Stimulated activated CD4-positive, alpha-beta T cell treated with anti-CD3 and anti-CD28 coated beads, Interleukin-15, amount 100 ng/mL, for 24 hours (primary cell): ENCODE measurements around the gene ZHX3.

Source experiments
- DNase-seq: peaks from one replicate; pipeline ENCODE4 v3.0.0-alpha.2; 2020

Gene ZHX3

DNA sequence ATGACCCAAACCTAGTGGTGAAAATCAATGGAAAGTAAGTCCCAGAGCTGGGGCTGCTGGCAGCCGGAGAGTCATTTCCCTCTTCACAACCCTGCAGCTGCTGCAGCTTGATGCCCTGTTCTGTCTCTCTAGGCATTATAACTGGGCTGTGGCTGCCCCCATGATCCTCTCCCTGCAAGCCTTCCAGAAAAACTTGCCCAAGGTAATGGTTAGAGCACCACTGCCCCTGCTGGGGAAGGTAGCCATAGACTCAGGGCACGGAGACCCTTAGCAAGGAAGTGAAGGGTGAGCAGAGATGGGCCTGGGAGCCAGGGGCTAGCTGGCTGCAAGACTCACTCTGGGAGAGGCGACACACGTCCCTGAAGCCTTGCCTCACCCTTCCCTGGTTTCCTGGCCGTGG is 35.1 kb upstream of the ZHX3 start:
- no peak for DNase-seq

DNA sequence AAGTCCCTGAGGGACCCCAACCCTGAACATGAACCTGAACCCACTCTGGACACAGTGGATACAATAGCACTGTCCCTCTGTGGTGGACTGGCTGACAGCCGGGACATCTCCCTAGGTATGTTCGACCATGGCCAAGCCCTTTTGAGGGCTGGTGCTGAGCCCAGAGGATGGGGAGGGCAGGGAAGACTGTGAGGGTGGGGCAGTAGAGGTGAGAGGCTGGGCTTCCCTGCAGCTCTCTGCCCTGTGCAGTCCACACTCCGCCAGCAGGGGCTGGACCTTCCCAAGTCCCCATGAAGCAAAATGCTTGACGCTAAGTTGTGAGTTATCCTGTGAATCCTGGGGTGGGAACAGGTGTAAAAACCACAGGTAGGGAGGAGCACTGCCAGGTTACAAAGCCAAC is 34.6 kb upstream of the ZHX3 start:
- no peak for DNase-seq

DNA sequence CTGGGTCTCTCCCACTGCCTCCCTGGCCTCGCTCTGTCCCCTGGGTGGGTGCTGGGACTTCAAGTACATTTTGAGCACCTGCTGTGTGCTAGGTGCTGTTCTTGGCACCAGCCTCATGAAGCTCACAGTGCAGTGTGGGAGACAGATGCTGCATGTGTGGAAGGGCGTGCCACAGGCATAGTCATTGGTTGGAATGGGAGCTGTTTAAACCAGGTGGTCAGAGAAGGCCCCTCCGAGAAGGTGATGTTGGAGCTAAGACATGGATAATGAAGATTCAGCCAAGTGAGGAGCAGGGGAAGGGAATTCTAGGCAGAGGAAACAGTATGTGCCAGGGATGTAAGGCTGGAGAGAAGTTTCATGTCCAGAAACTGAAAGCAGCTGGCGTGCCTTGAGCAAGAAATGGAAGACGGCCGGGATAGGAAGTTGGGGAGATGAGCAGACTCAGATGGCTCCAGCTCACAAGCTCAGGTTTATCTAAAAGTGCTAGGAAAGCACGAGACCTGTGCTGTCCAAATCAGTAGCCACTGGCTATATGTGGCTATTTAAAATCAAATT is 33.0 kb upstream of the ZHX3 start:
- no peak for DNase-seq

DNA sequence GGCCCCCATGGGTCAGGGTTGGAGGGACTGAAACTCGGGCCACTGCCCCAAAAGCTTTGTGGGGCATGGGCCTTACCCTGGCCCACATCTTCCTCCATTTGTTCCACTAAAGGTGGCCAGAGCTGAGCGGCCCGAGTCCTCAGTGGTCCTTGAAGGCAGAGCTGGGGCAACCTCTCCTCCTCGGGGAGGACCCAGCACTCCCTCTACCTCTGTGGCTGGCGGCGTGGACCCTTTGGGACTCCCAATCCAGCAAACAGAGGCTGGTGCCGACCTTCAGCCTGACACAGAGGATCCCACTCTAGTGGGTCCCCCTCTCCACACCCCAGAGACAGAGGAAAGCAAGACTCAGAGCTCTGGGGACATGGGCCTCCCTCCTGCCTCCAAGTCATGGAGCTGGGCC is 32.4 kb upstream of the ZHX3 start:
- no peak for DNase-seq

DNA sequence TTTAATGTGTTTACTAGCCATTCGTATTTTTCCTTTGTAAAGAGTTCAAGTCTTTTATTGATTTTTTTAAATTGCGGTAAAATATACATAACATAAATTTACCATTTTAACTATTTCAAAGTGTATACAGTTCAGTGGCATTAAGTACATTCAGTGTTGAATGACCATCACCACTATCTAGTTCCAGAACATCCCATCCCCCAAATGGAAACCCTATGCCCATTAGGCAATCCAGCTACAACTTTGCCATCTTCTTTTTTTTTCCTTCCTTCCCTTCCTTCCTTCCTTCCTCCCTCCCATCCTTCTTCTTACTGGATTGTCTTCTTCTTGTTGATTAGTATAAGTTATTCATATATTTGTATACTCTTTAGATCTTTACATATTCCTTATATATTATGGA is 31.7 kb upstream of the ZHX3 start:
- DNase-seq, result no peak

DNA sequence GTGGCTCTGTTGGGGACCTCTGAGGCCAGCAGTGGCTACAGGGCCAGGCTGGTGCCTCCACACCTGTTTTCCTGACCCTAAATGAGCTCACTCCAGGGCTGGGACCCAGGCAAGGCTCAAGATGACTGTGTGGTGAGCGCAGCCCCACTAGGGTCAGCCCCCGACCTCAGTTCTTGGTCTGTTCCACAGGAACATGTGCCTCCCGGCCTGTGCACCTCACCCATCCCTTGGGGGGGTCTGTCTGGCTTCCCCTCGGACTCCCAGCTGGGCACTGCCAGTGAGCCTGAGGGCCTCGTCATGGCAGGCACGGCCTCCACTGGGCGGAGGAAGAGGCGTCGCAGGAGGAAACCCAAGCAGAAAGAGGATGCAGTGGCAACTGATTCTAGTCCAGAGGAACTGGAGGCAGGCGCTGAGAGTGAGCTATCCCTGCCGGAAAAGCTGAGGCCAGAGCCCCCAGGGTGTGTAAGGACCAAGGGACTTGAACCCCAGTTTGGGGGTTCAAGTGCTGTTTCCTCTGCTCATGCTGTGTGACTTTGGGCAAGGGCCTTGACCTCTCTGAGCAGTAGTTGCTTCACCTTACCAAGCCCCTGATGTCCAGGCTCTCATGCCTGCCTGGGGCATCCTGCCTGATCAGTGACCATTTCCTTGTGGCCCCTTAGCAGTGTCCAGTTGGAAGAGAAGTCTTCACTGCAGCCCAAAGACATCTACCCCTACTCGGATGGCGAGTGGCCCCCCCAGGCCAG is 31.1 kb upstream of the ZHX3 start:
- DNase-seq, result no peak

DNA sequence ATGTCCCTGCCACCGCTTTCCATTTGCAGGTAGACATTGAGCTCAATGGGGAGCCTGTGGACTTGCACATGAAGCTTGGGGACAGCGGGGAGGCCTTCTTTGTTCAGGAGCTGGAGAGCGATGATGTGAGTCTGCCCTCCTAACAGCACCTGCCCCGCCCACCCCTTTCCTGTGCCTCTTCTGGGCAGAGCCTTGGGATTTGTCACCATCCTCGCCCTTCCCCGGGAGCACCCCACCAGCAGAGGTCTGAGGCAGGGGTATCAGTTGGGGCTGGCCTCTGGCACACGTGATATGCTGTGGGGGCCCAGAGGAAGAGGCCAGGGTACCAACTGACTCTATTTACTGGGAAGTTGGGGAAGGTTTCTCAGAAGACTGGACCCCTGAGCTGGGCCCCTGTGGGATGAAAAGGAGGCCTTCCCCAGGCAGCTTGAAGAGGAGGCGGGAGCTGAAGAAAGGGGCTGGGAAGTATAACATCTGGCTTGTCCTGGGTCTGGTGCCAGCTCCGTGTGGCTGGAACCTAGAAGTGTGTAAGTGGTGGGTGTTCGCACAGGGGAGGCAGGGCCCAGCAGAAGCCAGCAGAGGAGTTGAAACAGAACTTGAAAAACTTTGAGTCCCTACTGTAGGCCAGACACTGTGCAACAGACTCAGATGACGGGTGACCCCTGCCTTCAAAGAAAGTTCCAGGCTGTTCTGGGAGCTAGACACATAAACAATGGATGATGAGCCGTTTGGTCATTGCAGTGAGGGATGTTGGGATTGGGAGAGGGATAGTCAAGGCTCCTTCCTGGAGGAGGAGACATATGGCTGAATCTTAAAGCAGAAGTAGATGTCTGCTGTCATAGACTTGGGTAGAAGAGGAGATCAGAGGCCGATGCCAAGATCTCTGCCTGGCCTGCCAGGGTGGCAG is 30.2 kb upstream of the ZHX3 start:
- DNase-seq, result no peak

DNA sequence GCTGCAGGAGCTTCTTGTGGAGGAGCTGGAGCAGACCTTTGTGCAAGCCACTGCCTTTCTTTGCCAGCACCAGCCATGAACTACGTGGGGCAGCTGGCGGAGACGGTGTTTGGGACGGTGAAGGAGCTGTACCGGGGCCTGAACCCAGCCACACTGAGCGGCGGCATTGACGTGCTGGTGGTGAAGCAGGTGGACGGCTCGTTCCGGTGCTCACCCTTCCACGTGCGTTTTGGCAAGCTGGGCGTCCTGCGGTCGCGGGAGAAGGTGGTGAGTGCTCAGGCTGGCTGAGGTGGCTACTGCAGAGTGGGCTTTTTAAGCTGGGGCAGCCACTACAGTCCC is 28.2 kb upstream of the ZHX3 start:
- no peak for DNase-seq

DNA sequence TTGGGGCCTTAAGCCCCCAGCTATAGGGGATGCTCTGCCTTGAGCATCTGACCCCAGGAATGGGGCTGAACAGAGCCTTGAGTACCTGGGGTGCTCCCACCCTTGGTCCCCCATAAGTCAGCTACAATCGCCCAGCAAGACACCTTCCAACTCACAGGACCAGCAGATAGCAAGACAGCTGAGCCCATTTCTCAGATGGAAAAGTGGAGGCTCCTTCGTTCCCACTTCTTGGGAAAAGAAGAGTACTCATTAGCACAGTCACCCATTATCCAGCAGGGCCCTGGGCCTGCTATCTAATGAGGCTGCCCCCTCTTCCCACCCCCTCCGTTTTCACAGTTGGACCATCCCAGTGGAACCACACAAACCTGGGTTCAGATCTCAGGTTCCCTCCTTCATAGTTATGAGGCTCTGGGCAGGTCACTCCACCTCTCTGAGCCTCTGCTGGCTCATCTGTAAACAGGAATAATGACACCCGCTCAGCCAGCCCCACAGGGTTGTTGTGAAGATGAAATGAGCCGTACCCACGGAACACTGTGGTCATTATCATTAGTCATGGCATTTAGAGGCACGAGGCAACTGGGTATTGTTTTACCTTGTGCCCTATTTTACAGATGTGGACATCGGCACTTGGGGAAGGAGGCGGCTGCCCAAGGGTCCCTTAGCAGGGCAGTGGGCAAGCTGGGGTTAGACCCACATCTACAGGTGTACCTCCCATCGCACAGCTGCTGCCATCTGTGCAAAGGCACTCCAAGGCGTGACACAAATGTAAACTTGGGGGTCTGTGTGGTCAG is 27.6 kb upstream of the ZHX3 start:
- DNase-seq, result no peak

DNA sequence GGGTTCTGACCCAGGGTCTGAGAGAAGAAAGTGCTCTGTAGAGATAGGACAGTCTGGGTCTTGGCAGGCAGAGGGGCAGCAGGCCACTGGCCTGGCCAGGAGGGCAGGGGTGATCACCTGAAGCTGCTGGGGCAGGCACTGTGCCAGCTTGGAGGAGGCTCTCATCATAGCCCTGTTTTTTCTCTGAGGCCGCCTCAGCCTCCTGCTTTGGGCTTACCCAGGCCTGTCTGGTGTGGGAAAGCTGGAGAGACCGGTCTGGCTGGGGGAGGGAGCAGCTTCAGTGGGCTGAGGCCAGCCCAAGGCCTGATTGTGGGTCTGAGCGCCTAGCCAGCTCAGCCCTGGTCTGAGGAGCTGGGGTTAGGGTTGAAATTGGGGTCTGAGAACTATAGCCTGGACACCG is 26.9 kb upstream of the ZHX3 start:
- no peak for DNase-seq

DNA sequence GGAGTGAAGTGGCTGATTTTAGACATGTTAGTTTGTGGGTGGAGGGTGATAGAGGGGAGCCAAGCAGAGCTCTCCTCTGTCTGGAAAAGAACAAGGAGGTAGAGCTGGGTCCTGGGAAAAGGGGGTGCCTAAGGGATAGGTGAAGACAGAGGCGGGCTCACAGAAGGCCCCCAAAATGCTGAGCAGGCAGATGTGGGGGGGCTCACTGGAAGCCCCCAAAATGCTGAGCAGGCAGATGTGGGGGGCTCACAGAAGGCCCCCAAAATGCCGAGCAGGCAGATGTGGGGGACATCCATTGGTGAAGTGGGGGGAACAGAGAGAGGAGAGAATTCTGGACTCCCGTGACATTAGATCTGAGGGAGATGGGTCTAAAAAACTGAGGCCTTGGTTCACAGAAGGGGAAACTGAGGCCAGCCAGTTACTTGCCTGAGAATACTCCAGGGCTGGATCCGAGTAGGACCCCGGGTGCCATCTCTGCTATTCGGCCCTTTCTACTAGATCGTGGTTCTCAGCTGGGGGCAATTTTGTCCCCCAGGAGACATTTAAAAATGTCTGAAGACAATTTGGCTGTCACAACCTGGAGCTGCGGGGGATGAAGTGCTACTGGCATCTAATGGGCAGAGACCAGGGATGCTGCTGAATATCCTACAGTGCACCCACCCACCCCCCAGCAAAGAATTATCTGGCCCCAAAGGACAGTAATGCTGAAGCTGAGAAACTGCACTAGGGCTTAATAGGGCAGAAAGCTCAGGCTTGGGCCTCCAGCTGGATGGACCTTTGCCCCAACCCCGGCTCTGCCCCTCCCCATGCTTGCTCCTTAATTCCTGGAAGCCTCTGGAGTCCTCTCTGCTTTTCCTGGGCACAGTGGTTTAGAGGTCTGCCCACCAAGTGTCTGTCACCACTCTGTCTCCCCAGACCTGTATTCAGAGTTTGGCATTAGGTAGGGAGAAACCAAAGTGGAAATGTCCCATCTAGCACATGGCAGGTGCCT is 25.2 kb upstream of the ZHX3 start:
- DNase-seq, result no peak

DNA sequence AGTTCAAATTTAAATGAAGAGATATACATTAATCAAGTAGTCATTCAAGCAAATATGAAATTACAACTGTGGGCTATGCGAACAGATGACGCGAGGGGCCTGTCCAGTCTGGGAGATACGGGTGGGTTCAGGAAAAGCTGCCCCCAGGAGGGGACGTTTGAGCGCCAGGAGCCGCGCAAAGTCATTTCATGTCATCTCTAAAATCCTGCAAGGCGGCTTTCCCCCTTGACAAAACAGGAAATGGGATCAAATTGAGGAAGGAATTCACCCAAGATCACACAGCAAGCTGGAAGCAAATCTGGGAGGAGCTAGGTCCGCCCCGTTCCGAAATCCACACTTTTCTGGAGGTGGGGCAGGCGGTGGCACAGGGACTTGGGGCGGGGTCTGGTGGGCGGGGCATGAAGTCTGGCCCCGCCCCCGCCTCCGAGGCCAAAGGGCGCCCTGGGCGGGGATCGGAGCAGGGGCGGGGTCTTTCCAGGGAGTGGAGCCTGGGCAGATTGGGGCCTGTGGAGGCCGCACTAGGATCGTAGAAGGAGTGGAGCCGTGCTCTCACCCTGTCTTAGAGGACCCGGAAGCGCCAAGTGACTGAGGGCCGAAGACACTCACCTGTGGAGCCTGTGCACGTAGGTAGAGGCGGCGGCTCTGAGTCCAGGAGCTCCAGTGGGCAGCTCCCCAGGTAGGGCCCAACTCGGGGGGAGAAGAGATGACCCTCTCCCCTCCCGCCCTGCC is 23.0 kb upstream of the ZHX3 start, which contains the start of gene LPIN3:
LPIN3 (plus strand) TSS at position 495 of the 729 bp plus-strand sequence. CDS start 4,983 bp downstream, outside the sequence.
- peak; percentile 79 for DNase-seq

DNA sequence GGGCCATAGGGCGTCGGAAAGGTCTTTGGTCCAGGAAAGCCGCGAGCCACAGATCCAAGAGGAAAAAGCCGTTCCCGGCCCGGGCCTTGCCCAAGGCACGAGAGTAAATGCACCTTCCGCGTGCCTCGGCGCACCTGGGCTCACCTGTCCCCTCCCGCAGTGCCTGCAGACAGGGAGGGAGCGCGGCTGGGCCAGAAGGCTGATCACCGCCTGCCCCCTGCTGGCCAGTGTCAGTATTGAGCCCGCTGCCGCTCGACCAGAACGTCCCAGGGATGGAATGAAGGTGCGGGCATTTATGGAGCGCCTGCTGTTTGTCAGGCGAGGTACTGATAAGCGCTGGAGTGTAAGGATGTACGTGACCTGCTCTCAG is 22.4 kb upstream of the ZHX3 start:
- peak; percentile 88 for DNase-seq

DNA sequence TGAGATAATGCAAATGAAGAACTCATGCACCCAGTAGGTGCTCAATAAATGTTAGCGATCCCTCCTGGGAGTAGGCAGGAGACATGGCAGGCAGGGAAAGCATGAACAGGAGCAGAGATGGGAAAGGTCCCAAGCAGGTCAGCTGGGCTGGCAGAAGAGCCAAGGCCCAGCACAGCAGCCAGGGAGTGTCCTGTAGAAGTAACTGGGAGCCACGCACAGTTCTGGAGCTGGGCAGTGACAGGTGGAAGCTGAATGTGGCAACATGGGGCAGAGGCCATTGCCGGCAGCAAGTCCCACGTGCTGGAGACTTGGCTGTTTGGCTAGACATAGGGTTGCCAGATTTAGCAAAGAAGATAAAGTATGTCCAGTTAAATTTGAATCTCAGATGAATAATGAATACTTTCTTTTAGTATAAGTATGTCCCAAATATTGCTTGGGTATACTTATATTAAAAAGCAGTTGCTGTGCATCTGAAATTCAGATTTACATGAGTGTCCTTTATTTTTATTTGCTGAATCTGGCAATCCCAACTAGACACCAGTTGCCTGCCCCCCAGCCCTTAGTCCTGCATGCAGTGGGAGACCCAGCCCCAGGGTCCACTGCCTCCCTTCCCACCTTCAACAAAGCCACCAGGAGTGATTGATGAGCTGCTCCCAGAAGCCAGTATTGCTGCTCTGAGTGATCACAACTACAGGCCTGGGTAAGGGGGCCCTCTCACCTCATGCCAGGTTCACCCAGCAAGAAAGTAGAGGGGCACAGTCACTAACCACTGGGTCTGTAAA is 19.4 kb upstream of the ZHX3 start:
- DNase-seq, result no peak

DNA sequence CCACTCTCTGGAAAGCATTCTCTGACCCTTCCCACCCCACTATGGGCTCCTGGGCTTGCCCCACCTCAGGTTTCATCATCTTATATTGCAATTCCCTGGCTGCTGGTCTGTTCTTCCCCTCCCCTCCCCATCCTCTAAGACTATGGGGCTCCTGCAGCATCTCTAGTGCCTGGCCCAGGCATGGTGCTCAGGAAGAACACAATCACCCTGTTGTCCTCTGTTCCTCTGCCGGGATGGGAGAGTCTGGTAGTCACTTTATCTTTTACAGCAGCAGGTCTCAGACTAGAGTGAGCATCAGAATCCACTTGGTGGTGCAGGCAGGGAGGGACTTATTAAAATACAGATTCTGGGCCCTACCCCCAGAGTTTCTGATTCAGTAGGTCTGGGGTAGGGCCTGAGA is 18.1 kb upstream of the ZHX3 start:
- DNase-seq, result no peak

DNA sequence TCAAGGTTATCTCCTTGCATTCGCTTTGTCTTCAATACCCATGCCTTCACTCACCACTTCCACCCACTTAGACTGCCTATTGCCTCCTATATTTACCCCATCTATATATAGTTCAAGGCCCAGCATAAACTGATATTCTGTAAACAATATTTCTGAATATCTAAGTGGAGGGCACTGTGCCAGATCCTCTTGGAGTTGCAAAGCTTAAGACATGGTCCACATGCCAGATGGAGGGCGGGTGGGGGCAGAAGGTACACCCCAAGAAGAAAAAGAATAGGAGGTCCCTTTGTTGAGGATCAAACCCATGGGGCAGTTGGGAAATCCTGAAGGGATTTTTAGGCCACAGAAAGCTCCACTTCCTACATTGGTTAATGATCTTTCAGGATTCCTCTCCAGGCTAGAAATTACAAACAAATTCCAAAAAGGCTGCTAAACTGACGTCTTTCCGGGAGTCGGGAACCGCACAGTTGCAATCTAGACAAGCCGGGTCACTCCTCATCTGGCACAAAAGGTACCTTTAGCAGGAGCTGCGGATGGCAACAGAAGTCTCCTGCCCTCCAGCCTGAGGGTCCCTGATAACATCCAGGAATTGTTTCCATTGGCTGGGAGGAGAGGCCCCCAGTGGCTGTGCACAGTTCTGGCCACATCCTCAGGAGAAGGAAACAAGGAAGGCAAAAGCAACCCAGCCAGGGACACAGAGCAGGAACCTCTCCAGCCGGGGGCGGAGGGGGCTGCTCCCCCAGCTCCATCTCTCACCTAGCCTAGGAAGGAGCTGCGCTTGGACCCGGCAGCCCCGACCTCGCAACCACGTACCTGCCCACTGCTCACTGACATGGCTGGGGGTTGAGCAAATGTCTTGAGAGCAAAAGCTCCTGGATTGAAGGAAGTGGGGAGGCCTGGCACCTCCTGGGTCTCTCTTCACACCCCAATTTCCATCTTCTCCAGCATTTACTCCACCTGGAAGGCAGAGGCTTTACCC is 17.2 kb upstream of the ZHX3 start:
- no peak for DNase-seq

DNA sequence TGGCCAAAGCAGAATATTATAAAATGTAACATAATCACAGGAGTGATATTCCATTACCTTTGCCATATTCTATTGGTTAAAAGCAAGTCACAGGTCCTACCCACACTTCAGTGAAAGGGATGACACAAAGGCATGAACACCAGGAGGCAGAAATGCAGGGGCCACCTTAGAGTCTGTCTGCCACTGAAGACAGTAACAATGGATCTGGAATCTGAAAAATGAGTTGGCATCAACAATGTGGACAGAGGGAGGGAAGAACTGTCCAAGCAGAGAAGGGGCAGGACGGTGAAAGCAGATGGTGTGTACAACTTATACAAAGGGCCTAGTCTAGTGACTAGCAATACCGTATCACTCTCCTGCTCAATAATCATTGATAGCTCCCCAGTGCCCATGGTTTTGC is 16.5 kb upstream of the ZHX3 start:
- DNase-seq, result no peak

DNA sequence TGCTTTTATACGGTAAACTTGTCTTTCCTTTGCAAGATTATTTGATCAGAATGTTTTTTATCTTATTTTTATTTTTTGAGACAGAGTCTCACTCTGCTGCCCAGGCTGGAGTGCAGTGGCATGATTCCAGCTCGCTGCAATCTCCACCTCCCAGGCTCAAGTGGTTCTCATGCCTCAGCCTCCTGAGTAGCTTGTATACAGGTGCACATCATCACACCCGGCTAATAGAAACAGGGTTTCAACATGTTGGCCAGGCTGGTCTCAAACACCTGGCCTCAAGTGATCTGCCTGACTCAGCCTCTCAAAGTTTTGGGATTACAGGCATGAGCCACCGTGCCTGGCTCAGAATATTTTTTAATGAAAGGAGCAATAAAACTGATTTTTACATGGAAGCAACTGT is 14.2 kb upstream of the ZHX3 start:
- no peak for DNase-seq

DNA sequence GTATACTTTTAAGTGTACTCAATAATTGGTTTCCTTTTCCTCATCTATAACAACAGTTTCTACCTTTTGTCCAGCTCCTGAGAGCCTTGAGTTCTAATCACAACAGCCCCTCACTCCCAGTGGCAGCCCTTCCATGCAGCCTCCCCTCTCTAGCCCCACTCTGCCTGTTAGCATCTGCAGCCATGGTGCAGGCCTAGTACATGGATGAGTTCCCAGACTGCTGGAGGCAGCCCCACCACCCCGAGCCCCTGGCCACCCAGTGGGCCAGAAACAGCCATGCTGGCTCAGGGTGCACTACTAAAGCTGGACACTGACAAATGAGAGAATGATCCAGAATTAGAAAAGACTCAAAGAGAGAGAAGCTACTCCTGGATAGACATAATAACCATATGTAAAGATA is 13.4 kb upstream of the ZHX3 start:
- DNase-seq, result no peak
